Cardiac muscle cell (in vitro differentiated cells and primary cell): ENCODE results near the gene ATG101. TPM values are rescaled to one million over a fixed set of nuclear protein-coding genes. Genes with fewer than 3 reads are reported as not detected.

ENCODE experiments used
- DNase-seq, 2 donors: peaks; one replicate each; pipeline versions ENCODE4 v3.0.0 to v3.0.0-alpha.2; 2010 to 2017; ENCODE audit warnings: low read depth in 1 of 2, low spot score in 1 of 2
- H3K27ac ChIP-seq: fragments of 200-600 bp; sonication (generic); 2 replicates; pipeline ENCODE4 v1.5.1; 2016
- H3K27me3 ChIP-seq: fragments of 200-600 bp; sonication (generic); 2 replicates; pipeline ENCODE4 v1.6.0; 2016; ENCODE audit warnings: control low read depth
- H3K36me3 ChIP-seq: fragments of 200-600 bp; sonication (generic); 2 replicates; pipeline ENCODE4 v1.5.1; 2016; ENCODE audit warnings: control low read depth
- H3K4me1 ChIP-seq: fragments of 200-600 bp; sonication (generic); 2 replicates; pipeline ENCODE4 v1.8.1; 2017; ENCODE audit warnings: low read depth, mild to moderate bottlenecking, mixed run types
- H3K4me3 ChIP-seq: fragments of 200-600 bp; sonication (generic); 2 replicates; pipeline ENCODE4 v1.5.1; 2016; ENCODE audit warnings: mild to moderate bottlenecking
- H3K9me3 ChIP-seq: fragments of 200-600 bp; sonication (generic); 2 replicates; pipeline ENCODE4 v1.5.1; 2017; ENCODE audit warnings: low read depth, mild to moderate bottlenecking, control low read depth
- CTCF ChIP-seq: IDR thresholded peaks from 2 replicates; pipeline ENCODE4 v1.5.1; 2012; ENCODE audit warnings: low read depth, mild to moderate bottlenecking, low read length
- polyA plus RNA-seq: library from polyadenylated mRNA; unstranded; fragments of >200 nt; fragmentation: Nextera tagmentation; extraction: Ambion mirVana; gene quantifications from 2 replicates; pipeline ENCODE4 v1.2.1, GENCODE V29; 2016
- total RNA-seq: library from RNA; depleted of rRNA; stranded (reverse); fragments of >200 nt; gene quantifications from 2 replicates; pipeline ENCODE4 v1.2.3, GENCODE V29; 2016

Gene ATG101
- total and polyA plus RNA-seq, 2 experiments from 2014 or later, result 36.6 to 37.4 TPM

DNA sequence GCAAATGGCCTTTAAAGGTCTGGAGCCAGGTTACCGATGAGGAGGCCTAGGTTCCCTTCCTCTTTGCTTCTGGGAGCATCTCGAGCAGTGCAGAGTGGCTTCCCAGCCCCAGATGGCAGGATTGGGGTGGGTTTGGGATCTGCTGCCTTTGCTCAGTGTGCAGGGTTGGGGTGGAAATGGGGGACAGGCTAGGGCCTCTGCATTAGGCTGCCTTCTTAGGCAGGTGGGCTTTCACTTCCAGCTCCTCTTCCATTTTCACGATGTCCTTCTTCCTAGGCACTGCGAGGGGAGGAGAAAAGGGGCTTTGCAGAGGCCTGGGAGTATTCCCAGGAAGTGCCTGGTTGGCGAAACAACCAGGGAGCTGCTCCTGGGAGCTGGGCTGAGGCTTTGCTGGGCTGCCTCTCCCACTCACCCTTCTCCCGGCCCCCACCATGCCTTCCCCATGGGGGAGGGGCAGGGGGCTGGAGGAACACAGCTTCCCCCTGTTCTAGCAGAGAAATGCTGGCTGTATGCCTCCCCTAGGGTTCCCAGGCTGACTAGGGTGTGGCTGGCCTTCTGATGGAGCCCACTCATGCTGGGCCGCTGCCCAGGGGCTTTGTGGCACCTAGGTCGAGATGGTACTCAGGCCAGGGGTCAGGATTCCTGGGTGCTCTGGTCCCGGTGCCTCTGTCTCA is 16.1 kb upstream of the ATG101 start:
- H3K27me3 ChIP-seq, result no peaks in the 10 kb centered on the region
- peaks cover 10% of the 10 kb centered on the region for H3K36me3 ChIP-seq
- peaks cover 5% of the 10 kb centered on the region for H3K4me1 ChIP-seq
- no peak for TF ChIP-seq CTCF
- no peaks in the 10 kb centered on the region for H3K9me3 ChIP-seq
- H3K27ac ChIP-seq, result no peak overlapping the region
- no peak overlapping the region for H3K4me3 ChIP-seq
- DNase-seq, result peak in 1 of 2 donors; percentile 48

GRCh38 chr12:52054231-52054832 is 15.4 kb upstream of the ATG101 start:
- no peaks in the 10 kb centered on the region for H3K27me3 ChIP-seq
- no peaks in the 10 kb centered on the region for H3K9me3 ChIP-seq
- no peak overlapping the region for H3K27ac ChIP-seq
- no peak overlapping the region for H3K4me3 ChIP-seq
- no peak for TF ChIP-seq CTCF
- peak in 1 of 2 donors; percentile 42 for DNase-seq
- peaks cover 5% of the 10 kb centered on the region for H3K4me1 ChIP-seq
- peaks cover 10% of the 10 kb centered on the region for H3K36me3 ChIP-seq

GRCh38 chr12:52054833-52055730 is 14.7 kb upstream of the ATG101 start:
- H3K27ac ChIP-seq, result no peak overlapping the region
- TF ChIP-seq CTCF, result no peak
- no peaks in the 10 kb centered on the region for H3K27me3 ChIP-seq
- H3K36me3 ChIP-seq, result peaks cover 10% of the 10 kb centered on the region
- no peaks in the 10 kb centered on the region for H3K9me3 ChIP-seq
- peak in 1 of 2 donors; percentile 28 for DNase-seq
- H3K4me3 ChIP-seq, result no peak overlapping the region
- H3K4me1 ChIP-seq, result peaks cover 4% of the 10 kb centered on the region

DNA sequence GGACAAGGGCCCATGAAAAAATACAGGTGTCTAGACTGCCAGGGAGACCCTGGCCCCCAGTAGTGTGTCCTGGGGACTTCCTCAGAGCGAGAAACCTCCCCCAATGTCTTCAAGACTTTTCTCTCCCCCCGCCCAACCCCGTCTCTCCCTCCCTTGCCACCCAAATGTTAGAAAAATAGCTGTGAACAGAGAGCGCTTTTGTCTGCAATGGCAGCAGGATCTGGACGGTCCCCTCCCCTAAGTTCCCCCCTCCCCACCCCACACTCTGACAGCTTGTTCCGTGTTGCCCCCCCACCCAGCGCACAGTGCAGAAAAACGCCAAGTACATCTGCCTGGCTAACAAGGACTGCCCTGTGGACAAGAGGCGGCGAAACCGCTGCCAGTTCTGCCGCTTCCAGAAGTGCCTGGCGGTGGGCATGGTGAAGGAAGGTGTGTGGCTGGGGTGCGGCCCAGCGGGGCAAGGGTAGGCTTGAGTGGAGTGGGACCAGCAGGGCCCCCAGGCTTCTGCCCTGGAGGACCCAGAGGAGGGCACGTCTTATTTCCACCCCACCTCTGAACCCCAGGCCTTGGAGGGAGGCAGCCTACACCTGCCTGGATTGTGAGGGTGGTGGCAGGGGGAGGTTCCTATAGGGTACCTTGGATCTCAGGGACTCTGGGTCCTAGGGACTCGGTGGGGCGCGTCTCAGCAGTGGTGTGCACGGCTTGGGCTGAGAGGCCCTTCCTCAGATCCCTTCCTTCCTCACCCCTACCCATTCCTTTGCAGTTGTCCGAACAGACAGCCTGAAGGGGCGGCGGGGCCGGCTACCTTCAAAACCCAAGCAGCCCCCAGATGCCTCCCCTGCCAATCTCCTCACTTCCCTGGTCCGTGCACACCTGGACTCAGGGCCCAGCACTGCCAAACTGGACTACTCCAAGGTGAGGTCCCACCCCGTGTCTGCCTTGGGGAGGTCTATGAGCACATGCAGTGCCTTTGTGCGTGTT is 13.8 kb upstream of the ATG101 start:
- H3K4me1 ChIP-seq, result no peaks in the 10 kb centered on the region
- no peaks in the 10 kb centered on the region for H3K9me3 ChIP-seq
- TF ChIP-seq CTCF, result no peak
- H3K36me3 ChIP-seq, result peaks cover 10% of the 10 kb centered on the region
- no peak overlapping the region for H3K27ac ChIP-seq
- H3K27me3 ChIP-seq, result no peaks in the 10 kb centered on the region
- DNase-seq, result peak in 1 of 2 donors; percentile 35
- H3K4me3 ChIP-seq, result no peak overlapping the region
